ENCODE results near the gene DENND1C. TPM values are rescaled to one million over a fixed set of nuclear protein-coding genes. Genes with fewer than 3 reads are reported as not detected.

DENND1C gene
- total RNA-seq, 1 donor from 2014 or later: 8.7 TPM

GRCh38 chr19:6476896-6477431 lies 4.6 kb downstream of the DENND1C start:
- TF ChIP-seq CTCF (IDR thresholded peaks at IDR 0.05): no peak
- no peak for ATAC-seq

GRCh38 chr19:6476155-6476895 lies 5.3 kb downstream of the DENND1C start:
- TF ChIP-seq CTCF (IDR thresholded peaks at IDR 0.05): no peak
- DNase-seq (peak; percentile 93), ATAC-seq (peak; percentile 92)
- H3K4me3 ChIP-seq: peak overlapping the region; percentile 21
- H3K27ac ChIP-seq: no peak overlapping the region
- H3K27me3 ChIP-seq: peaks cover 12% of the 10 kb centered on the region
- intact Hi-C loops (cut with DNase I): no loop called here
- peaks cover 5% of the 10 kb centered on the region for H3K4me1 ChIP-seq
- no peaks in the 10 kb centered on the region for H3K36me3 ChIP-seq
- H3K9me3 ChIP-seq: no peaks in the 10 kb centered on the region

More at GRCh38 chr19:6476896-6477431, 4.6 kb downstream of the DENND1C start:
- H3K4me1 ChIP-seq: peaks cover 9% of the 10 kb centered on the region
- no peaks in the 10 kb centered on the region for H3K9me3 ChIP-seq
- no peaks in the 10 kb centered on the region for H3K36me3 ChIP-seq
- no peak for DNase-seq
- no peak overlapping the region for H3K27ac ChIP-seq
- H3K27me3 ChIP-seq: peaks cover 12% of the 10 kb centered on the region
- peak overlapping the region; percentile 21 for H3K4me3 ChIP-seq
- intact Hi-C loops (cut with DNase I): no loop called here

- Histone ChIP-seq H3K4me3 (peak overlapping the region; percentile 21), H3K27me3 (peaks cover 12% of the 10 kb centered on the region), H3K4me1 (peaks cover 5% of the 10 kb centered on the region), H3K9me3 (no peaks in the 10 kb centered on the region), H3K36me3 (no peaks in the 10 kb centered on the region), H3K27ac (no peak overlapping the region)
- TF ChIP-seq CTCF (IDR thresholded peaks at IDR 0.05): no peak
- no peak for DNase-seq
- intact Hi-C loops (cut with DNase I): no loop called here
- ATAC-seq: peak; percentile 15
These were observed 6.1 kb downstream of the DENND1C start for GRCh38 chr19:6475321-6476108.

GRCh38 chr19:6473647-6474046 lies 7.9 kb downstream of the DENND1C start:
- TF ChIP-seq CTCF (IDR thresholded peaks at IDR 0.05): no peak
- peaks cover 5% of the 10 kb centered on the region for H3K4me1 ChIP-seq
- H3K9me3 ChIP-seq: no peaks in the 10 kb centered on the region
- H3K36me3 ChIP-seq: no peaks in the 10 kb centered on the region
- H3K4me3 ChIP-seq: no peak overlapping the region
- H3K27me3 ChIP-seq: peaks cover 12% of the 10 kb centered on the region
- intact Hi-C loops (cut with DNase I): no loop called here
- DNase-seq (no peak), ATAC-seq (no peak)
- H3K27ac ChIP-seq: no peak overlapping the region

- TF ChIP-seq CTCF (IDR thresholded peaks at IDR 0.05): no peak
- H3K4me3 ChIP-seq: no peak overlapping the region
- H3K27me3 ChIP-seq: peaks cover 12% of the 10 kb centered on the region
- H3K4me1 ChIP-seq: peaks cover 5% of the 10 kb centered on the region
- DNase-seq: no peak
- no peak overlapping the region for H3K27ac ChIP-seq
- intact Hi-C loops (cut with DNase I): no loop called here
- no peaks in the 10 kb centered on the region for H3K36me3 ChIP-seq
- H3K9me3 ChIP-seq: no peaks in the 10 kb centered on the region
- ATAC-seq: no peak
These were observed 8.9 kb downstream of the DENND1C start for GRCh38 chr19:6472713-6473112.
